ENCODE results near the gene HECTD4.

GRCh38 chr12:112375105-112375504, 7.1 kb downstream of the HECTD4 start:
- TF ChIP-seq POLR2A (IDR thresholded peaks at IDR 0.05) (no peak), CTCF (IDR thresholded peaks at IDR 0.05 in 8 of 11, conservative IDR thresholded peaks at IDR 0.05 in 3 of 11) (no peak), POLR2AphosphoS5 (IDR thresholded peaks at IDR 0.05) (no peak)
